Right lobe of liver (tissue), 6 donors: Measurements from ENCODE around the gene CCDC71. TPM values are rescaled to one million over a fixed set of nuclear protein-coding genes. Genes with fewer than 3 reads are reported as not detected.

Experiments used
- ATAC-seq, 4 donors: fragments of 200-7000 bp; cut with Tn5 transposase; one replicate each; pipeline ENCODE4 v1.9.1; 2020; ENCODE audit warnings: mild to moderate bottlenecking in 4 of 4, moderate library complexity in 4 of 4
- DNase-seq, 3 donors: peaks; one replicate each; pipeline ENCODE4 v3.0.0-alpha.2; 2020
- H3K27ac ChIP-seq, 3 donors: fragments of 200-600 bp; one replicate each; pipeline ENCODE4 v1.8.0; 2022
- H3K27me3 ChIP-seq, 2 donors: fragments of 200-600 bp; one replicate each; pipeline ENCODE4 v1.8.0; 2022
- H3K36me3 ChIP-seq, 4 donors: fragments of 200-600 bp; sonication (generic) in 1 of 4; one replicate each; pipeline versions ENCODE4 v1.5.1 to v1.8.0; 2017 to 2022; ENCODE audit warnings: control low read depth in 1 of 4
- H3K4me1 ChIP-seq, 4 donors: fragments of 200-600 bp; sonication (generic) in 1 of 4; one replicate each; pipeline versions ENCODE4 v1.5.1 to v1.8.0; 2017 to 2022; ENCODE audit warnings: control low read depth in 1 of 4
- H3K4me3 ChIP-seq, 3 donors: fragments of 200-600 bp; one replicate each; pipeline ENCODE4 v1.8.0; 2022
- H3K9me3 ChIP-seq, 4 donors: fragments of 200-600 bp; sonication (generic) in 1 of 4; one replicate each; pipeline versions ENCODE4 v1.5.1 to v1.8.0; 2017 to 2022; ENCODE audit warnings: control low read depth in 1 of 4
- POLR2A ChIP-seq: fragments of 450-650 bp; IDR thresholded peaks from one replicate; pipeline ENCODE4 v1.6.1; 2017; ENCODE audit warnings: antibody characterized with exemption, mild to moderate bottlenecking
- WGBS: methylation state at CpG from one replicate; pipeline ENCODE4 v1.1.6; 2018; ENCODE audit warnings: low coverage, low lambda C conversion rate; ENCODE audit not compliant: insufficient coverage; ENCODE audit errors: missing lambda C conversion rate; 5-methylcytosine and 5-hydroxymethylcytosine counted together
- intact Hi-C, 2 donors: fragments of 100-400 bp; cut with DNase I; formaldehyde crosslinking; loops; one replicate each; pipeline versions ENCODE4 v1.11.2 to v1.14.1; 2022
- total RNA-seq, 6 experiments: library from RNA; depleted of rRNA in 2 of 6; stranded (reverse); fragments of >200 nt in 2 of 6; fragmentation: NEBNext Ultra II Directional in 3 of 6; extraction: Animal tissue kit (Norgen Biotek cat#: 25700) in 3 of 6; gene quantifications; one replicate each; pipeline versions ENCODE4 v1.1.0 to v1.2.4, GENCODE V29; 2016 to 2023
- TF ChIP-seq, protein P1 (sequence below), 4 donors: fragments of 200-600 bp in 3 of 4; fragments of 450-650 bp in 1 of 4; IDR thresholded peaks; one replicate each; pipeline versions ENCODE4 v1.5.1 to v1.8.0; 2016 to 2022; ENCODE audit warnings: antibody characterized with exemption in 4 of 4, mild to moderate bottlenecking in 2 of 4
- donor health status: DM: no; HTN: yes; CAD: no.
- donor health status: DM: no; HTN: no; CAD: no.
- donor health status: DM: no; HTN: no; CAD: no.
- donor health status: DM: no; HTN: yes; CAD: no.
- donor health status: DM: no; HTN: yes; CAD: no.

CCDC71 gene
- total RNA-seq, 6 experiments from 2014 or later: 8.0 to 18.9 (median 8.6) TPM

DNA sequence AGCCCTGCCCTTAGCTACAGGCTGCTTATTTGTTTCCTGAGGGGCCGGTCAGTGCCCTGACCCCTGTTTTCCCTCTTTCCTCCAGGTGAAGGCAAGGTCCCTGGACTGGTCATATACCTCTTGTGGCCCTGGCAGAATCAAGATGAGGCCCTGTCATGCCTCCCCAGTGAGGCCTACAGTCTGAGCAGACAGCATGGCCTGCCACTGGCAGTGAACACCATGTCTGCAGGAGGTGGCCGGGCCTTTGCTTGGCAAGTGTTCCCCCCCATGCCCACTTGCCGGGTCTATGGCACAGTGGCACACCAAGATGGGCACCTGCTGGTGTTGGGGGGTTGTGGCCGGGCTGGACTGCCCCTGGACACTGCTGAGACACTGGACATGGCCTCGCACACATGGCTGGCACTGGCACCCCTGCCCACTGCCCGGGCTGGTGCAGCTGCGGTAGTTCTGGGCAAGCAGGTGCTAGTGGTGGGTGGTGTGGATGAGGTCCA lies 6.5 kb upstream of the CCDC71 start:
- Histone ChIP-seq H3K4me1 (peaks cover 0 to 16% (median 5%) of the 10 kb centered on the region in 4 donors), H3K36me3 (no peaks in the 10 kb centered on the region), H3K4me3 (peak overlapping the region; percentile 74 to 78 (median 77)), H3K27ac (peak overlapping the region; percentile 72 to 89 (median 72)), H3K9me3 (no peaks in the 10 kb centered on the region), H3K27me3 (no peaks in the 10 kb centered on the region)
- no peak for TF ChIP-seq POLR2A
- TF ChIP-seq, protein P1, sequence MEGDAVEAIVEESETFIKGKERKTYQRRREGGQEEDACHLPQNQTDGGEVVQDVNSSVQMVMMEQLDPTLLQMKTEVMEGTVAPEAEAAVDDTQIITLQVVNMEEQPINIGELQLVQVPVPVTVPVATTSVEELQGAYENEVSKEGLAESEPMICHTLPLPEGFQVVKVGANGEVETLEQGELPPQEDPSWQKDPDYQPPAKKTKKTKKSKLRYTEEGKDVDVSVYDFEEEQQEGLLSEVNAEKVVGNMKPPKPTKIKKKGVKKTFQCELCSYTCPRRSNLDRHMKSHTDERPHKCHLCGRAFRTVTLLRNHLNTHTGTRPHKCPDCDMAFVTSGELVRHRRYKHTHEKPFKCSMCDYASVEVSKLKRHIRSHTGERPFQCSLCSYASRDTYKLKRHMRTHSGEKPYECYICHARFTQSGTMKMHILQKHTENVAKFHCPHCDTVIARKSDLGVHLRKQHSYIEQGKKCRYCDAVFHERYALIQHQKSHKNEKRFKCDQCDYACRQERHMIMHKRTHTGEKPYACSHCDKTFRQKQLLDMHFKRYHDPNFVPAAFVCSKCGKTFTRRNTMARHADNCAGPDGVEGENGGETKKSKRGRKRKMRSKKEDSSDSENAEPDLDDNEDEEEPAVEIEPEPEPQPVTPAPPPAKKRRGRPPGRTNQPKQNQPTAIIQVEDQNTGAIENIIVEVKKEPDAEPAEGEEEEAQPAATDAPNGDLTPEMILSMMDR (IDR thresholded peaks at IDR 0.05): no peak
- 50% methylated on average over 1 of the region's 7 CpGs for WGBS
- ATAC-seq (no peak), DNase-seq (no peak)
- intact Hi-C loops: no loop called here

DNA sequence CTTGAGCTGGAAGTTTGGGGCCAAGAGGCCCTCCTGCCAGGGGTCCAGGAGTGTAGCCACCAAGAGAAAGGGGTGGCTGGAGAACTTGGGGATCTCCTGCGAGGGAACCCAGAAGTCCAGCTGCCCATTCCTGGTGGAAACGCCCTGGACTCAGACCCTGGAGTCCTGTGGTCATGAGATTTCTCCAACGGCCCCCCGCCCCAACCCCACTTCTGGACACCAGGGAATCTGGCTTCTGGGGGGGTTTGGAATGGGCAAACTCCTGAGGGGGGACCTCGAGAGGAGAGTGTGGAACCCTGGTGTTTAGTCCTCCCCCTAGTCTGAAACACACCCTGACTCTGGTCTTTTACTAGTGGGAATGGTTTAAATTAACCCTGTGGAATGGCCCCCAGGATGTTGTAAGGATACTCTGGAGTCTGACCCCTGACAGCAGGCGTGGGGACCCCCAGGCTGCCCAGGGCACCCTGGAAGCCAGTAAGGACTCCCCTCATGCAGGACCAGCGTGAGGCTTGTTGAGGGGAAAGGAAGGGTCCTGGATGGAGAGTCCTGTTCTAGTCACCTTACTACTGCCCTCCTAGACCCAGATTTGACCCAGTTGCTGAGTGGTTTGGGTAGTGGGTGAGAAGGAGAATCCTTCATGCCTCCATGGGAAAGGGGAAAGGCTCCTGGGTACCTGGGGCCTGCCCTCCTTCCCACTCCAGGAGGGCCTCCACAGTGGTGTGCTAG lies 5.8 kb upstream of the CCDC71 start:
- Histone ChIP-seq H3K4me1 (peaks cover 0 to 21% (median 7%) of the 10 kb centered on the region in 4 donors), H3K36me3 (no peaks in the 10 kb centered on the region), H3K27me3 (no peaks in the 10 kb centered on the region), H3K9me3 (no peaks in the 10 kb centered on the region), H3K4me3 (peak overlapping the region; percentile 74 to 78 (median 77)), H3K27ac (peak overlapping the region; percentile 72 to 89 (median 72))
- WGBS: 10% methylated on average over 2 of the region's 7 CpGs
- intact Hi-C loops: no loop called here
- TF ChIP-seq, protein P1 (IDR thresholded peaks at IDR 0.05): no peak
- no peak for TF ChIP-seq POLR2A
- no peak for ATAC-seq
- no peak for DNase-seq

DNA sequence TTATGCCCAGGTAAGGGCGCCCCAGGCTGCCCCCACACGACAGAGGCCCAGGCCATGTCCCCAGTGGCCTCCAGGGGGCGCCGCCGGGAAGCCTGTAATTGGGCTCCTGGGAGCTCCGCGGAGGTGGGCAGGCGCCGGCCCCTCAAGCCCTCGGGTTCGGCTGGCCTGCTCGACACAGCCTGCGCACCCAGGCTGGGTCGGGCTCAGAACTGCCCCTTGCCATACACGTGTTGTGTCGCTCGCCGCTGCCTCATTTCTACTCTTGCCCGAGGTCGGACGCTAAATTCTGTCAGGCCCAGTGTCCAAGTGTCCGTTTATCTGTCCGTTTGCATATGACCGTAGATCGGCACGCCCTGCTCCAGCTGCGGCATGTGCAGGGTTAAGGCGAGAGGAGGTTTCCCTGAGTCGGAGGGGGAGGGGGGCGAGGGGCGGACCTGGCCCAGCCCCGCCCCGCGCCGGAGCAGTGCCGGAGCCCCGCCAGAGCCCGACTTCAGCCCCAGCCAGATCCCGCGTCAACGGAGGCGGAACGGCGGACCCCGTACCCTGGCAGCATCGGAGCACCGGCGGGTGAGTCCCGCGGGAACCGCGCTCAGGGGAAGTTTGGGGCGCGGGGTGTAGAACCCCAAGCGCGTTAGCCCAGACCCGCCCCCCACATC lies 5.1 kb upstream of the CCDC71 start, which contains the start of gene KLHDC8B:
Gene KLHDC8B, plus strand, starts transcription at position 480 of the 656 bp plus-strand sequence. CDS start 1,172 bp downstream, outside the sequence.
- WGBS: 0% methylated on average over 6 of the region's 57 CpGs
- Histone ChIP-seq H3K4me3 (peak within 1 kb of the TSS; percentile 74 to 78 (median 77)), H3K36me3 (no peaks in the 10 kb centered on the region), H3K27me3 (no peaks in the 10 kb centered on the region), H3K9me3 (no peaks in the 10 kb centered on the region), H3K27ac (peak within 1 kb of the TSS; percentile 72 to 89 (median 72)), H3K4me1 (peaks cover 0 to 28% (median 11%) of the 10 kb centered on the region in 4 donors)
- ATAC-seq: peak; percentile 83 to 89 (median 85)
- intact Hi-C loops: no loop called here
- peak; percentile 86 to 88 (median 87) for DNase-seq
- TF ChIP-seq POLR2A: peak; percentile 65
- TF ChIP-seq, protein P1 (IDR thresholded peaks at IDR 0.05): peak; percentile 82 to 99 (median 94)

DNA sequence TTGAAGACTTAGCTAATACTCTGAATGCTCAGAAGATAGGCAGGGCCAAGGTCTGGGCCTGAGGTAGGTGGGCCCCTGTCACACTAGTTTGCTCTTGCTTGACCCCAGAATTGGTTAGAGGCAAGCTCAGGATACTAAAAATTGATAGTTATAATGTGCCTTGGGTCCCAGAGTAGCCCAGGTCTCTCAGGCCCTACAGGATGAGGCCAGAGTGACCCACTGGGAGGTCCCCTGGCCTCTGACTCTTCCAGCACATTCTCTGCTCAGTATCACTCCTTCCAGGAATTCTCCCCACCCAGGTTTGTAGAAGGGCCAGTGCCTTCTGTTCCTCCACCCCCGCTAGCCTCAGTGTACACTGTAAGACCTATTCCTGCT lies 4.6 kb upstream of the CCDC71 start:
- Histone ChIP-seq H3K36me3 (no peaks in the 10 kb centered on the region), H3K9me3 (no peaks in the 10 kb centered on the region), H3K27me3 (no peaks in the 10 kb centered on the region), H3K4me1 (peaks cover 0 to 29% (median 11%) of the 10 kb centered on the region in 4 donors), H3K27ac (peak overlapping the region; percentile 72 to 89 (median 72)), H3K4me3 (peak overlapping the region; percentile 74 to 78 (median 77))
- no peak for TF ChIP-seq POLR2A
- TF ChIP-seq, protein P1 (IDR thresholded peaks at IDR 0.05): no peak
- ATAC-seq (no peak), DNase-seq (no peak)
- WGBS: 0% methylated on average over 1 of the region's 1 CpG
- intact Hi-C loops: no loop called here
